H1 (cell line): ENCODE data around the gene LSM7. TPM values are rescaled to one million over a fixed set of nuclear protein-coding genes. Genes with fewer than 3 reads are reported as not detected.

Source experiments
- CTCF ChIA-PET: fragments of 300-600 bp; sonication (Branson Sonifier 250); formaldehyde crosslinking; loops from one replicate; lab custom pipeline; 2021; ENCODE audit not compliant: partially characterized antibody; lab: Charles Lee
- POLR2A ChIA-PET: fragments of 300-600 bp; sonication (Branson Sonifier 250); formaldehyde crosslinking; loops from one replicate; lab custom pipeline; 2021; ENCODE audit warnings: inconsistent platforms; ENCODE audit not compliant: partially characterized antibody; lab: Charles Lee
- DNase-seq, 2 experiments: peaks; one replicate each; pipeline versions ENCODE4 v3.0.0 to v3.0.0-alpha.2; 2010 to 2022; ENCODE audit warnings: low spot score in 2 of 2, low read depth in 1 of 2, mixed read lengths in 1 of 2
- FAIRE-seq: peaks from 2 replicates; lab custom pipeline; 2011; peaks lifted over from hg19 to GRCh38; lab: Jason Lieb, UNC
- H2AFZ ChIP-seq: 2 replicates; pipeline ENCODE4 v1.8.1; 2012; ENCODE audit warnings: low read length, inconsistent platforms
- H2AK5ac ChIP-seq: 2 replicates; pipeline ENCODE4 v1.6.1; 2013; ENCODE audit warnings: low read depth, low read length
- H2BK120ac ChIP-seq: replicated peaks from 2 replicates; pipeline ENCODE3; 2013; ENCODE audit warnings: low read depth, low read length, inconsistent platforms
- H2BK12ac ChIP-seq: 2 replicates; pipeline ENCODE4 v1.6.1; 2013; ENCODE audit warnings: low read depth, low read length
- H2BK15ac ChIP-seq: 2 replicates; pipeline ENCODE4 v1.6.1; 2013; ENCODE audit warnings: low read length
- H2BK20ac ChIP-seq: 2 replicates; pipeline ENCODE4 v1.6.1; 2013; ENCODE audit warnings: low read length
- H2BK5ac ChIP-seq: 2 replicates; pipeline ENCODE4 v1.6.1; 2013; ENCODE audit warnings: low read depth, low read length
- H3K14ac ChIP-seq: 2 replicates; pipeline ENCODE4 v1.6.1; 2013; ENCODE audit warnings: inconsistent platforms; ENCODE audit not compliant: insufficient read length
- H3K18ac ChIP-seq: 2 replicates; pipeline ENCODE4 v1.6.1; 2013; ENCODE audit warnings: low read length; ENCODE audit errors: extremely low read depth
- H3K23ac ChIP-seq: 2 replicates; pipeline ENCODE4 v1.6.1; 2013; ENCODE audit warnings: inconsistent platforms; ENCODE audit not compliant: insufficient read length
- H3K23me2 ChIP-seq: 2 replicates; pipeline ENCODE4 v1.6.1; 2013; ENCODE audit warnings: low read depth, low read length
- H3K27ac ChIP-seq: 2 replicates; pipeline ENCODE4 v1.6.1; 2011; ENCODE audit warnings: low read depth, low read length, inconsistent platforms
- H3K27me3 ChIP-seq, 4 experiments: replicated peaks in 1 of 4; 1 replicate in 1 of 4; 2 replicates in 3 of 4; pipeline versions ENCODE4 v1.6.1 to v1.8.1; 2011 to 2013; ENCODE audit warnings: low read length in 3 of 4, mild to moderate bottlenecking in 3 of 4, inconsistent platforms in 2 of 4, mixed read lengths in 2 of 4, moderate library complexity in 1 of 4; ENCODE audit not compliant: control insufficient read depth in 3 of 4, insufficient read depth in 3 of 4; ENCODE audit errors: extremely low read depth in 1 of 4
- H3K36me3 ChIP-seq, 4 experiments: 2 replicates each; pipeline versions ENCODE4 v1.6.1 to v1.8.1; 2011 to 2013; ENCODE audit warnings: mild to moderate bottlenecking in 4 of 4, low read length in 3 of 4, moderate library complexity in 2 of 4, control low read depth in 1 of 4, inconsistent platforms in 1 of 4; ENCODE audit not compliant: insufficient read depth in 4 of 4, control insufficient read depth in 2 of 4
- H3K4ac ChIP-seq: replicated peaks from 2 replicates; pipeline ENCODE3; 2013; ENCODE audit warnings: low read length, low read depth, mixed read lengths, inconsistent platforms; ENCODE audit not compliant: insufficient read length
- H3K4me1 ChIP-seq, 4 experiments: replicated peaks in 1 of 4; 1 replicate in 1 of 4; 2 replicates in 3 of 4; pipeline versions ENCODE4 v1.6.1 to v1.8.1; 2011 to 2013; ENCODE audit warnings: low read length in 3 of 4, inconsistent platforms in 2 of 4, mixed read lengths in 1 of 4; ENCODE audit not compliant: insufficient read depth in 4 of 4, control insufficient read depth in 3 of 4
- H3K4me2 ChIP-seq, 2 experiments: 2 replicates each; pipeline versions ENCODE4 v1.6.1 to v1.8.1; 2011 to 2013; ENCODE audit warnings: low read depth in 2 of 2, low read length in 2 of 2, control low read depth in 1 of 2, inconsistent platforms in 1 of 2, mild to moderate bottlenecking in 1 of 2; ENCODE audit not compliant: insufficient read depth in 1 of 2
- H3K4me3 ChIP-seq, 4 experiments: fragments of 200-600, 300-600 bp in 1 of 4; sonication (generic), shearing (Covaris generic), sonication (Bioruptor Twin) in 1 of 4; 2 replicates each; pipeline versions ENCODE4 v1.5.1 to v1.8.1; 2011 to 2016; ENCODE audit warnings: low read length in 4 of 4, low read depth in 3 of 4, control low read depth in 2 of 4, inconsistent platforms in 2 of 4, mild to moderate bottlenecking in 2 of 4, mixed read lengths in 1 of 4, moderate library complexity in 1 of 4; ENCODE audit not compliant: insufficient read depth in 2 of 4; ENCODE audit errors: extremely low read depth in 1 of 4
- H3K56ac ChIP-seq: replicated peaks from 2 replicates; pipeline ENCODE3; 2013; ENCODE audit warnings: low read depth, mild to moderate bottlenecking, mixed read lengths, low read length, inconsistent platforms; ENCODE audit not compliant: insufficient read length
- H3K79me1 ChIP-seq: 2 replicates; pipeline ENCODE4 v1.6.1; 2013; ENCODE audit warnings: low read depth, low read length, control low read depth
- H3K79me2 ChIP-seq, 2 experiments: 2 replicates each; pipeline versions ENCODE4 v1.6.1 to v1.8.1; 2012 to 2013; ENCODE audit warnings: low read length in 2 of 2, mild to moderate bottlenecking in 2 of 2, inconsistent platforms in 1 of 2; ENCODE audit not compliant: insufficient read depth in 2 of 2, control insufficient read depth in 1 of 2
- H3K9ac ChIP-seq, 4 experiments: replicated peaks in 1 of 4; 1 replicate in 1 of 4; 2 replicates in 3 of 4; pipeline versions ENCODE4 v1.6.1 to v1.8.1; 2011 to 2013; ENCODE audit warnings: low read depth in 3 of 4, low read length in 3 of 4, control low read depth in 2 of 4, mild to moderate bottlenecking in 2 of 4, moderate library complexity in 2 of 4, inconsistent platforms in 1 of 4; ENCODE audit errors: extremely low read depth in 1 of 4
- H3K9me3 ChIP-seq, 2 experiments: 2 replicates each; pipeline versions ENCODE4 v1.6.1 to v1.8.1; 2012 to 2013; ENCODE audit warnings: mild to moderate bottlenecking in 2 of 2, moderate library complexity in 2 of 2, control low read depth in 1 of 2, inconsistent platforms in 1 of 2, low read depth in 1 of 2, low read length in 1 of 2, mixed read lengths in 1 of 2; ENCODE audit not compliant: insufficient read depth in 2 of 2
- H4K20me1 ChIP-seq, 2 experiments: replicated peaks in 1 of 2; 2 replicates each; pipeline versions ENCODE3 to v1.8.1; 2011 to 2013; ENCODE audit warnings: inconsistent platforms in 2 of 2, low read length in 2 of 2, mild to moderate bottlenecking in 1 of 2; ENCODE audit not compliant: insufficient read depth in 2 of 2, control insufficient read depth in 1 of 2
- H4K5ac ChIP-seq: 2 replicates; pipeline ENCODE4 v1.6.1; 2013; ENCODE audit warnings: low read length, low read depth, mixed read lengths, inconsistent platforms; ENCODE audit not compliant: insufficient read length
- H4K8ac ChIP-seq: 2 replicates; pipeline ENCODE4 v1.8.0; 2013; ENCODE audit warnings: mild to moderate bottlenecking, moderate library complexity, low read length, inconsistent platforms; ENCODE audit not compliant: insufficient read depth; ENCODE audit errors: extremely low read depth
- H4K91ac ChIP-seq: replicated peaks from 2 replicates; pipeline ENCODE3; 2013; ENCODE audit warnings: low read length, mixed read lengths, inconsistent platforms; ENCODE audit not compliant: insufficient read length
- BACH1 ChIP-seq: IDR thresholded peaks from 2 replicates; pipeline ENCODE4 v1.6.1; 2012; ENCODE audit warnings: low read length, improper control_type of control experiment
- BRCA1 ChIP-seq: IDR thresholded peaks from 2 replicates; pipeline ENCODE4 v1.6.1; 2012; ENCODE audit warnings: low read depth, low read length, improper control_type of control experiment
- EP300 ChIP-seq, 2 experiments: IDR thresholded peaks; 1 replicate in 1 of 2; 2 replicates in 1 of 2; pipeline ENCODE4 v1.6.1; 2011 to 2012; ENCODE audit warnings: low read depth in 2 of 2, low read length in 2 of 2, mild to moderate bottlenecking in 2 of 2, borderline replicate concordance in 1 of 2, inconsistent platforms in 1 of 2, moderate library complexity in 1 of 2
- EZH2 ChIP-seq: fragments of 200-600 bp; sonication (generic); IDR thresholded peaks from 2 replicates; pipeline ENCODE4 v1.7.1; 2012; ENCODE audit warnings: low read depth, mild to moderate bottlenecking, moderate library complexity, low read length, inconsistent platforms; ENCODE audit not compliant: severe bottlenecking
- JUN ChIP-seq: IDR thresholded peaks from 2 replicates; pipeline ENCODE4 v1.6.1; 2011; ENCODE audit warnings: low read depth, mild to moderate bottlenecking, improper control_type of control experiment, low read length
- KDM4A ChIP-seq: IDR thresholded peaks from one replicate; pipeline ENCODE4 v1.7.1; 2012; ENCODE audit warnings: low read depth, mild to moderate bottlenecking, moderate library complexity, low read length, inconsistent platforms; ENCODE audit not compliant: severe bottlenecking
- MAFK ChIP-seq: IDR thresholded peaks from 2 replicates; pipeline ENCODE4 v1.6.1; 2012; ENCODE audit warnings: low read depth, mild to moderate bottlenecking, improper control_type of control experiment, low read length
- POLR2A ChIP-seq, 2 experiments: IDR thresholded peaks; 1 replicate in 1 of 2; 2 replicates in 1 of 2; pipeline ENCODE4 v1.6.1; 2011; ENCODE audit warnings: low read depth in 2 of 2, low read length in 2 of 2, mild to moderate bottlenecking in 2 of 2; ENCODE audit errors: control extremely low read depth in 1 of 2
- RNF2 ChIP-seq: fragments of 200-900, 300-1000 bp; sonication (generic); IDR thresholded peaks from 2 replicates; pipeline ENCODE4 v1.7.1; 2016; ENCODE audit warnings: borderline replicate concordance, low read depth, mild to moderate bottlenecking, antibody characterized with exemption, low read length; ENCODE audit not compliant: poor library complexity, severe bottlenecking; ENCODE audit errors: missing control alignments
- YY1 ChIP-seq: IDR thresholded peaks from 2 replicates; pipeline ENCODE4 v1.6.1; 2011; ENCODE audit warnings: low read depth, mild to moderate bottlenecking, low read length
- WGBS, 2 experiments: shearing (Covaris generic) in 1 of 2; methylation state at CpG; one replicate each; pipeline versions ENCODE4 v1.1.6 to v1.1.7; 2013 to 2015; ENCODE audit warnings: low lambda C conversion rate in 2 of 2, mixed read lengths in 2 of 2, inconsistent platforms in 1 of 2, low coverage in 1 of 2, missing lambda C conversion rate in 1 of 2; ENCODE audit not compliant: insufficient replicate concordance in 2 of 2, insufficient coverage in 1 of 2, insufficient read length in 1 of 2; ENCODE audit errors: extremely low coverage in 1 of 2, missing lambda C conversion rate in 1 of 2; 5-methylcytosine and 5-hydroxymethylcytosine counted together
- polyA plus RNA-seq, 7 experiments: library from polyadenylated mRNA; depleted of rRNA in 3 of 7; stranded (reverse) in 5 of 7; unstranded in 2 of 7; fragments of >200 nt in 5 of 7; fragments of 200-250 nt in 2 of 7; gene quantifications; 1 replicate in 5 of 7; 2 replicates in 1 of 7; 4 replicates in 1 of 7; pipeline versions ENCODE4 v1.2.1 to v1.2.3, GENCODE V29; 2011 to 2013; ENCODE audit warnings: missing spikeins in 2 of 7, mixed read lengths in 2 of 7
- total RNA-seq: library from RNA; stranded (reverse); fragmentation: NEBNext Ultra II Directional; extraction: Animal tissue kit (Norgen Biotek cat#: 25700); gene quantifications from 2 replicates; pipeline ENCODE4 v1.2.1, GENCODE V29; 2021
- TF ChIP-seq, protein P1 (sequence below): IDR thresholded peaks from 2 replicates; pipeline ENCODE4 v1.6.1; 2012; ENCODE audit warnings: inconsistent platforms

Gene LSM7
- total and polyA plus RNA-seq, 2 of the 8 experiments (the other 6 are each of a cell fraction or from before 2014, with no cell fraction given): 228 to 1,335 TPM

DNA sequence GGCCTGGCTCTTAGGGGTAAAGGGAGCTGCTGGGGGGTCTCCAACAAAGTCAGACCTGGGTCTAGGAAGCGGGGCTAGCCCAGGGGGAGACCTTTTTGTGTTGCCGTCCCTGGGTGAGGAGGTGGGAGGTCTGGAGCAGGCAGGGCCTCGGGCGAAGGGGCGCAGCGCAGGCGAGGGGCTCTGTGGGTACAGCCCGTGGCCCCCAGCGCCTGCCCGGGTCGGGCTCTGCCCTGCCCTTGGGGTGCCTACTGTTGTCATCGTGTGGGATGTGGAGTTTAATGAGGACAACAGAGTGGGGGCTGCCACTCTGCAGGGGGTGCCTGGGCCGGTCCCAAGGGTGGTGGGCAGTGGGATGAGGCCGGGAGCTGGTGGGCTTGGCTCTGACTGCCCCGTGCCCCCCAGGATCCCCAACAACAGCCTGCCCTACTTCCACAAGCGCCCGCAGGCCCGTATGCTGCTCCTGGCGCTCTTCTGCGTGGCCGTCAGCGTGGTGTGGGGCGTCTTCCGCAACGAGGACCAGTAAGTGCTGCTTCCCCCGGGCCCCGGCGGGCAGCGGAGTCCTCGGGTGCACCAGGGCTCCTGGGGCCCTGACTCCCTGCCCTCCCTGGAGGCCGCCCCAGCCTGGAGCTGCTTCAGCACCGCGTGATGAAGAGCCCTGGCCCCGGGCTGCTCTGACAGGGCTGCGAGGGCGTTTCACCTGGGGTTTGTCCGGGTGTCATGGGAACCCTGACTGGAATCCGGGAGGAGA lies 12.3 kb upstream of the LSM7 start:
- Histone ChIP-seq H3K79me1 (peaks cover 22% of the 10 kb centered on the region), H2BK12ac (no peak overlapping the region), H2BK15ac (no peak overlapping the region), H4K5ac (no peak overlapping the region), H3K4ac (no peak overlapping the region), H2BK120ac (no peak overlapping the region), H3K27ac (no peak overlapping the region), H3K4me2 (no peak overlapping the region), H3K4me1 (peaks cover 0 to 8% (median 2%) of the 10 kb centered on the region in 4 experiments; a peak in 4 of 7 replicates), H3K79me2 (peaks cover 8 to 19% of the 10 kb centered on the region in 2 experiments), H3K27me3 (no peaks in the 10 kb centered on the region), H3K23me2 (peaks cover 3% of the 10 kb centered on the region; the same call in 1 of the 2 replicates), H2BK20ac (no peak overlapping the region), H4K91ac (no peak overlapping the region), H3K9me3 (peaks cover 0 to under 1% of the 10 kb centered on the region in 2 experiments; a peak in 1 of 4 replicates), H2AK5ac (no peak overlapping the region), H3K23ac (no peak overlapping the region), H2AFZ (no peak overlapping the region), H3K9ac (no peak overlapping the region), H4K8ac (no peak overlapping the region), H3K4me3 (no peak overlapping the region), H3K56ac (no peak overlapping the region), H3K18ac (no peak overlapping the region), H3K14ac (no peak overlapping the region), H4K20me1 (peaks cover 9 to 27% of the 10 kb centered on the region in 2 experiments), H2BK5ac (no peak overlapping the region), H3K36me3 (peaks cover 2 to 23% (median 6%) of the 10 kb centered on the region in 4 experiments; a peak in 3 of 8 replicates)
- CTCF ChIA-PET: interaction anchor here (1.5 kb wide), 1 partner anchor 15 kb away, joined by 5 read pairs; no protein-coding TSS in a partner anchor
- FAIRE-seq (no peak), DNase-seq (no peak)
- WGBS, 2 experiments: 91% methylated on average over 28 of the region's 38 CpGs; no CpG with 5 or more reads in 1 of the 2 experiments
- POLR2A ChIA-PET: interaction anchor here (0.5 to 1.3 kb wide), 2 partner anchors 15 to 894 kb away, joined by 4 to 5 read pairs; no protein-coding TSS in a partner anchor
- no peak for TF ChIP-seq KDM4A
- TF ChIP-seq BRCA1: no peak
- TF ChIP-seq EZH2: no peak
- TF ChIP-seq YY1: no peak
- TF ChIP-seq MAFK: no peak
- no peak for TF ChIP-seq EP300 (IDR thresholded peaks at IDR 0.05; ENCODE audit: borderline replicate concordance in 1 of 2, low read depth in 2 of 2, low read length in 2 of 2)
- TF ChIP-seq RNF2: no peak
- no peak for TF ChIP-seq BACH1
- TF ChIP-seq, protein P1, sequence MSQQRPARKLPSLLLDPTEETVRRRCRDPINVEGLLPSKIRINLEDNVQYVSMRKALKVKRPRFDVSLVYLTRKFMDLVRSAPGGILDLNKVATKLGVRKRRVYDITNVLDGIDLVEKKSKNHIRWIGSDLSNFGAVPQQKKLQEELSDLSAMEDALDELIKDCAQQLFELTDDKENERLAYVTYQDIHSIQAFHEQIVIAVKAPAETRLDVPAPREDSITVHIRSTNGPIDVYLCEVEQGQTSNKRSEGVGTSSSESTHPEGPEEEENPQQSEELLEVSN: no peak
- TF ChIP-seq POLR2A (IDR thresholded peaks at IDR 0.05; ENCODE audit: control extremely low read depth in 1 of 2, low read depth in 2 of 2, low read length in 2 of 2): no peak
- no peak for TF ChIP-seq JUN
